NCI-H2227 (cell line): Measurements from ENCODE around the gene RGS12.

ENCODE experiments used
- DNase-seq: peaks from one replicate; lab custom pipeline; 2025; ENCODE audit not compliant: unreplicated experiment; lab: John Stamatoyannopoulos, UW

The RGS12 gene

GRCh38 chr4:3269991-3270611, 22.7 kb upstream of the RGS12 start:
- no peak for DNase-seq

GRCh38 chr4:3271131-3271530, 21.7 kb upstream of the RGS12 start:
- no peak for DNase-seq

- DNase-seq = peak; percentile 8
Observed at GRCh38 chr4:3276986-3277385, 15.8 kb upstream of the RGS12 start.

- no peak for DNase-seq
Observed at GRCh38 chr4:3280466-3280865, 12.4 kb upstream of the RGS12 start.

GRCh38 chr4:3283483-3283882, 9.3 kb upstream of the RGS12 start:
- no peak for DNase-seq

GRCh38 chr4:3283916-3284315, 8.9 kb upstream of the RGS12 start:
- DNase-seq = no peak

GRCh38 chr4:3284734-3285557, 7.9 kb upstream of the RGS12 start:
- no peak for DNase-seq

GRCh38 chr4:3285558-3286334, 7.1 kb upstream of the RGS12 start:
- DNase-seq = no peak

GRCh38 chr4:3286335-3287175, 6.3 kb upstream of the RGS12 start:
- DNase-seq = no peak

- no peak for DNase-seq
Observed at GRCh38 chr4:3287271-3287971, 5.4 kb upstream of the RGS12 start.

- no peak for DNase-seq
Observed at GRCh38 chr4:3287972-3288570, 4.8 kb upstream of the RGS12 start.

GRCh38 chr4:3288571-3289094, 4.2 kb upstream of the RGS12 start:
- no peak for DNase-seq

- DNase-seq = no peak
Observed at GRCh38 chr4:3290476-3290875, 2.3 kb upstream of the RGS12 start.

GRCh38 chr4:3290889-3291321, 1.9 kb upstream of the RGS12 start:
- no peak for DNase-seq

GRCh38 chr4:3291411-3291968, 1.3 kb upstream of the RGS12 start:
- no peak for DNase-seq

GRCh38 chr4:3291969-3292570, 751 bp upstream of the RGS12 start:
- peak; percentile 69 for DNase-seq

- peak; percentile 51 for DNase-seq
Observed at GRCh38 chr4:3293401-3294391, 875 bp downstream of the RGS12 start.
